ENCODE results near the gene PIP5K1B. TPM values are rescaled to one million over a fixed set of nuclear protein-coding genes. Genes with fewer than 3 reads are reported as not detected.

The PIP5K1B gene
- total and polyA plus RNA-seq, 4 experiments from 2014 or later = 0.12 to 0.25 TPM; not detected in 2

GRCh38 chr9:68715181-68715456 is 10.1 kb downstream of the PIP5K1B start:
- H3K27me3 ChIP-seq (ENCODE audit: insufficient read depth, low read length) = no peaks in the 10 kb centered on the region
- H3K27me3 Mint-ChIP-seq = peaks cover 24 to 31% of the 10 kb centered on the region in 2 donors
- no peak for DNase-seq
- no peak overlapping the region for H3K27ac Mint-ChIP-seq
- H3K27ac ChIP-seq (ENCODE audit: low read depth, low read length) = no peak overlapping the region
- H3K4me3 ChIP-seq (ENCODE audit: low read length in 2 of 2) = no peak overlapping the region
- intact Hi-C loops (cut with micrococcal nuclease) = no loop called here
- no peaks in the 10 kb centered on the region for H3K9me3 Mint-ChIP-seq
- ChIA-PET CTCF (ENCODE audit: partially characterized antibody) (no interaction called here), POLR2A (ENCODE audit: partially characterized antibody) (no interaction called here)
- no peaks in the 10 kb centered on the region for H3K4me1 ChIP-seq (ENCODE audit: insufficient read depth, low read length)
- H3K36me3 ChIP-seq (ENCODE audit: insufficient read depth, low read length) = no peaks in the 10 kb centered on the region
- H3K36me3 Mint-ChIP-seq = no peaks in the 10 kb centered on the region
- H3K4me1 Mint-ChIP-seq = no peaks in the 10 kb centered on the region
- H3K9me3 ChIP-seq (ENCODE audit: control insufficient read depth in 1 of 2, low read length in 2 of 2) = no peaks in the 10 kb centered on the region
- no peak overlapping the region for H3K4me3 Mint-ChIP-seq

DNA sequence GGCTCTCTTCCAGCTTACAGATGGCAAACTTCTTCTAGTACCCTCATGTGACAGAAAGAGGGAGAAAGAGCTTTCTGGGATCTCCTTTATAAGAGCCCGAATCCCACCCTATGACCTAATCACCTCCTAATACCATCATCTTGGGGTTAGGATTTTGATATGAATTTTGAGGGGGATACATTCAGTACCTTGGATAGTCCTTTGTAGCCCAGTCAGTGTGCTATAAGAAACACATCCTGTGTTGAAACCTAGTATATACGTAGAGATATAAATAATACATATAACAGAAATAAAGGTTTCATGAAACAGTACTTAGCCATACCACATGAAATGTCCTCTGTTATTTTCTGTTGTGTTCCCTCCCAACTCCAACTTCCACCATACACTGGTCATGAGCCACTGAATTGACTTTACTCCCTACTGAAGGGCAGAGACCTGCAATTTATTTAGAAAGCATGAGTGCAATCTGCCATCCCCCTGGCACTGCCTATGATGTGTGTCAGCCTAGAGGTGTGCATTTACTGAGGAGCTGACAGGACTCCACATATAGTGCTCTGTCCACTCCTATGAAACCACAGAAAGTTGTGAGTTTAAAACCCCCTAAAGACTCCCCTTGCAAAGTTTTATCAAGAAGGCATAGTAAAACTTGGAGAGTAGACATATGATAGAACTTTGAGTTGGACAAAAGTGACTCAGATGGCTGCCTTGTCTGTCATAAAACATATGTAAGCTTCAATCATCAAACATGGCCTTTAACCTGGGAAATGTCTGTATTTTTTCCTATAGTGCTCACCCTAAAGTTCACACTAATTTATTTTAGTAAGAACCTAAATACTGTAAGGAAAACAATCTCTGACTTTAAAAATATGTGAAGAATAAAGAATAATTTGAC is 12.8 kb downstream of the PIP5K1B start:
- no peaks in the 10 kb centered on the region for H3K27me3 ChIP-seq (ENCODE audit: insufficient read depth, low read length)
- Mint-ChIP-seq H3K4me1 (no peaks in the 10 kb centered on the region), H3K4me3 (no peak overlapping the region), H3K9me3 (no peaks in the 10 kb centered on the region), H3K27ac (no peak overlapping the region), H3K36me3 (no peaks in the 10 kb centered on the region), H3K27me3 (peaks cover 12 to 22% of the 10 kb centered on the region in 2 donors)
- ChIA-PET CTCF (ENCODE audit: partially characterized antibody) (no interaction called here), POLR2A (ENCODE audit: partially characterized antibody) (no interaction called here)
- H3K4me3 ChIP-seq (ENCODE audit: low read length in 2 of 2) = no peak overlapping the region
- H3K27ac ChIP-seq (ENCODE audit: low read depth, low read length) = no peak overlapping the region
- no peaks in the 10 kb centered on the region for H3K4me1 ChIP-seq (ENCODE audit: insufficient read depth, low read length)
- no peak for DNase-seq
- intact Hi-C loops (cut with micrococcal nuclease) = no loop called here
- no peaks in the 10 kb centered on the region for H3K9me3 ChIP-seq (ENCODE audit: control insufficient read depth in 1 of 2, low read length in 2 of 2)
- H3K36me3 ChIP-seq (ENCODE audit: insufficient read depth, low read length) = no peaks in the 10 kb centered on the region

GRCh38 chr9:68719847-68720246 is 14.8 kb downstream of the PIP5K1B start:
- intact Hi-C loops (cut with micrococcal nuclease) = no loop called here
- POLR2A ChIA-PET (ENCODE audit: partially characterized antibody) = no interaction called here
- H3K9me3 Mint-ChIP-seq = peaks cover 0 to 4% (median under 1%) of the 10 kb centered on the region in 8 donors

DNA sequence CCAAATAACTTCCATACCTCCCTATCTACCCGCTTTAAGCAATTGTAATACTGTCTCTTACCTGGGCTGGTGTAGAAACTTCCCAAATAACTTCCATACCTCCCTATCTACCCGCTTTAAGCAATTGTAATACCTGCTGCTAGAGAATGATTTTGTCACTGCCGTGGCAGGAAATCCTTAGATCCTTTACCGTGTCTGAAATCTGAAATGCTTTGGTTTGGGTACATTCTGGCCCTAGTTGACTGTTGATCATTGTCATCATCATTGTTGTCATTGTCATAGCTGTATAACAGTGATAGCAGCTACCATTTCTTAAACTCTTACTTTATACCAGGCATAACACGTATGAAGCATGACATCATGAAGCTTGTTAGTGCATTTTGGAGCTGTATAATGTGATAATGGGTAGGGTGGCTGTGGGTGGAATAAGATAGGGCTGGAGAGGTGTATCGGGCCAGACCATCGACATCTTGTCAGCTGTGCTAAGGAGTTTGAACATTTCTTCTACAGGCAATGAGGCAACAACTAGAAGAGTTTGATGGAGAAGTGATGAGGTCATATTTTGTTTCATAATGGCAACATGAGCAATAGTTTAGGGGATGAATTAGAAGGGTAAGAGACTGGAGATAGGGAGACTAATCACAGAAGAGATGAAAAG is 15.7 kb downstream of the PIP5K1B start:
- intact Hi-C loops (cut with micrococcal nuclease) = no loop called here
- H3K27me3 Mint-ChIP-seq = peaks cover 12 to 16% of the 10 kb centered on the region in 2 donors

More at GRCh38 chr9:68719847-68720246, 14.8 kb downstream of the PIP5K1B start:
- no peak overlapping the region for H3K27ac ChIP-seq (ENCODE audit: low read depth, low read length)
- H3K27ac Mint-ChIP-seq = no peak overlapping the region
- H3K4me1 ChIP-seq (ENCODE audit: insufficient read depth, low read length) = no peaks in the 10 kb centered on the region
- no peak overlapping the region for H3K4me3 Mint-ChIP-seq
- no peak overlapping the region for H3K4me3 ChIP-seq (ENCODE audit: low read length in 2 of 2)
- no peaks in the 10 kb centered on the region for H3K27me3 ChIP-seq (ENCODE audit: insufficient read depth, low read length)
- H3K27me3 Mint-ChIP-seq = peaks cover 10 to 24% of the 10 kb centered on the region in 2 donors
- no peak for DNase-seq
- CTCF ChIA-PET (ENCODE audit: partially characterized antibody) = interaction anchor here (0.9 kb wide), 1 partner anchor 136 kb away, joined by 4 read pairs; no protein-coding TSS in a partner anchor
- no peaks in the 10 kb centered on the region for H3K36me3 Mint-ChIP-seq
- no peaks in the 10 kb centered on the region for H3K9me3 ChIP-seq (ENCODE audit: control insufficient read depth in 1 of 2, low read length in 2 of 2)
- no peaks in the 10 kb centered on the region for H3K4me1 Mint-ChIP-seq
- no peaks in the 10 kb centered on the region for H3K36me3 ChIP-seq (ENCODE audit: insufficient read depth, low read length)

DNA sequence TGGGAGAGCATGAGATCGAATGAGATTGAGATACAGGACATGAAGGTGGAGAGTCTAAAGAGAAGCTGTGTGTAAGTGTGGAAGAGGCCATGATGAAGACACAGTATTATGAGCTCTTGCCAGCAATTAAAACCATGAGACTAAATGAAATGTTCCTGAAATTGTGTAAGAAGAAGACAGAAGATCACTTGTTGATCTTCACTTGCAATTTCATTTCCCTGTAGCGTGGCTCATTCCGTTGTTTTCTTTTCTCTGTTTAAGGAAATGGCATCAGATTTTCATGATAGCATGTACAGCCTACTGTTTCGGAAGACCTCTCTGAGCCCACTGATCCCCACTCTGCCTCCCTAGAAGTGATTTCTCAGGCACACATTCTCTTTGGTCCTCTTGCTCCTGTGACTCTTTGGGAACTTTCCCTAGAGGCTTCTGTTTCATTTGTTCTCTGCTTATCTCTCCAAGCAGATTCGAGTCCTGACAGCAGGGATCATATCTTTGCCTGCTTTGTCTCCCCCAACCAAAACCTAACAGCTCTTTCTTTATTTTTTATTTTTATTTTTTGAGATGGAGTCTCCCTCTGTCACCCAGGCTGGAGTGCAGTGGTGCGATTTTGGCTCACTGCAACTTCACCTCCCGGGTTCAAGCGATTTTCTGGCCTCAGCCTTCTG is 16.8 kb downstream of the PIP5K1B start:
- no peak overlapping the region for H3K27ac ChIP-seq (ENCODE audit: low read depth, low read length)
- no peaks in the 10 kb centered on the region for H3K36me3 ChIP-seq (ENCODE audit: insufficient read depth, low read length)

More for the DNA sequence above, 15.7 kb downstream of the PIP5K1B start:
- Mint-ChIP-seq H3K9me3 (peaks cover 0 to 4% (median under 1%) of the 10 kb centered on the region in 8 donors), H3K4me1 (no peaks in the 10 kb centered on the region), H3K27ac (no peak overlapping the region), H3K4me3 (no peak overlapping the region), H3K36me3 (no peaks in the 10 kb centered on the region)
- Histone ChIP-seq H3K27me3 (ENCODE audit: insufficient read depth, low read length) (peaks cover 3% of the 10 kb centered on the region), H3K27ac (ENCODE audit: low read depth, low read length) (no peak overlapping the region), H3K4me3 (ENCODE audit: low read length in 2 of 2) (no peak overlapping the region), H3K9me3 (ENCODE audit: control insufficient read depth in 1 of 2, low read length in 2 of 2) (no peaks in the 10 kb centered on the region), H3K36me3 (ENCODE audit: insufficient read depth, low read length) (no peaks in the 10 kb centered on the region), H3K4me1 (ENCODE audit: insufficient read depth, low read length) (no peaks in the 10 kb centered on the region)
- ChIA-PET CTCF (ENCODE audit: partially characterized antibody) (no interaction called here), POLR2A (ENCODE audit: partially characterized antibody) (no interaction called here)
- no peak for DNase-seq

DNA sequence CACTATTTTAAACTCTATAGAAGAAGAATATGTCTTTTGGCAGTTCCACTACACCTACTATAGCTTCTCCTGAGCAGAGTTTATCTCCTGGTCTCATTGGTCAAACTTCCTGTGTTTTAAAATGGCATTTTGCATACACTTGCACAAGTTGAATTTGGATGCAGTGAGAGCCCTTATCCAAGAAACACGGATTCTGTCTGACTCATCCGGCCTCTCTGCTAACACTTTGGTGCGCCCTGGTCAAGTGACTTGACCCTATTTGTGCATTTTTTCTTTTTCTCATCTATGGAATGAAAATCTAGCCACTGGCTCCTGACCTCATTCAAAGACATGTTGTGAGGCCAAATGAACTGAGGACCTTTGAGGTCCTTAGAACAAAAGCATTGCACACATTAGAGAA is 20.0 kb downstream of the PIP5K1B start:
- ChIA-PET CTCF (ENCODE audit: partially characterized antibody) (no interaction called here), POLR2A (ENCODE audit: partially characterized antibody) (no interaction called here)
- Mint-ChIP-seq H3K4me1 (no peaks in the 10 kb centered on the region), H3K9me3 (peaks cover 0 to 9% (median 3%) of the 10 kb centered on the region in 8 donors), H3K4me3 (no peak overlapping the region), H3K36me3 (no peaks in the 10 kb centered on the region), H3K27me3 (peaks cover 10 to 20% of the 10 kb centered on the region in 2 donors), H3K27ac (no peak overlapping the region)
- H3K27ac ChIP-seq (ENCODE audit: low read depth, low read length) = no peak overlapping the region
- no peak overlapping the region for H3K4me3 ChIP-seq (ENCODE audit: low read length in 2 of 2)
- no peaks in the 10 kb centered on the region for H3K9me3 ChIP-seq (ENCODE audit: control insufficient read depth in 1 of 2, low read length in 2 of 2)
- H3K4me1 ChIP-seq (ENCODE audit: insufficient read depth, low read length) = no peaks in the 10 kb centered on the region
- H3K36me3 ChIP-seq (ENCODE audit: insufficient read depth, low read length) = no peaks in the 10 kb centered on the region
- no peak for DNase-seq
- intact Hi-C loops (cut with micrococcal nuclease) = no loop called here
- peaks cover 3% of the 10 kb centered on the region for H3K27me3 ChIP-seq (ENCODE audit: insufficient read depth, low read length)

More for the DNA sequence above, 16.8 kb downstream of the PIP5K1B start:
- Mint-ChIP-seq H3K36me3 (no peaks in the 10 kb centered on the region), H3K4me3 (no peak overlapping the region), H3K27ac (no peak overlapping the region), H3K4me1 (no peaks in the 10 kb centered on the region), H3K9me3 (peaks cover 0 to 4% (median under 1%) of the 10 kb centered on the region in 8 donors), H3K27me3 (peaks cover 9 to 10% of the 10 kb centered on the region in 2 donors)
- DNase-seq = no peak
- ChIA-PET CTCF (ENCODE audit: partially characterized antibody) (no interaction called here), POLR2A (ENCODE audit: partially characterized antibody) (no interaction called here)
- H3K4me3 ChIP-seq (ENCODE audit: low read length in 2 of 2) = no peak overlapping the region
- no peaks in the 10 kb centered on the region for H3K4me1 ChIP-seq (ENCODE audit: insufficient read depth, low read length)
- intact Hi-C loops (cut with micrococcal nuclease) = no loop called here
- H3K27me3 ChIP-seq (ENCODE audit: insufficient read depth, low read length) = peaks cover 3% of the 10 kb centered on the region
- no peaks in the 10 kb centered on the region for H3K9me3 ChIP-seq (ENCODE audit: control insufficient read depth in 1 of 2, low read length in 2 of 2)

DNA sequence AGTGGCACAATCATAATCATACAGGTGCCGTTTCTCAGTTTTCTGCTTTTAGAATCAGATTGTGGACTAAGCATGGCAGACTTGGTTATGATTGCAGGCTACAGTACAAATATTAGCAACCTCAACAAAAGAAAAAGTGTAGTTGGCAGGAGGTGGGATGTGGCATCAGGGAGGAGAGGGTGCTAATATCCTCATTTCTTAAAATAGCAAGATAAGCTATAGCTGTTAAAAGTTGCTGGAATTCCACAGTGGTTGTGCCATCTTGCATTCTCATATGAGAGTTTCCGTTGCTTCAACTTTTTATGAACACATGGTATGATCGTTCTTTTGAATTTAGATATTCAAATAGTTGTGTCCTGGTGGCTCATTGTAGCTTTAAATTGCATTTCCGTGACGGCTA is 21.4 kb downstream of the PIP5K1B start:
- H3K4me3 ChIP-seq (ENCODE audit: low read length in 2 of 2) = no peak overlapping the region
- intact Hi-C loops (cut with micrococcal nuclease) = no loop called here
- Mint-ChIP-seq H3K36me3 (no peaks in the 10 kb centered on the region), H3K27ac (no peak overlapping the region), H3K4me1 (no peaks in the 10 kb centered on the region), H3K9me3 (peaks cover 0 to 9% (median 3%) of the 10 kb centered on the region in 8 donors), H3K27me3 (peaks cover 10 to 26% of the 10 kb centered on the region in 2 donors), H3K4me3 (no peak overlapping the region)
- POLR2A ChIA-PET (ENCODE audit: partially characterized antibody) = interaction anchor here (0.6 kb wide), 1 partner anchor 350 kb away, joined by 3 read pairs; no protein-coding TSS in a partner anchor
- no peaks in the 10 kb centered on the region for H3K36me3 ChIP-seq (ENCODE audit: insufficient read depth, low read length)
- DNase-seq = no peak
- no peak overlapping the region for H3K27ac ChIP-seq (ENCODE audit: low read depth, low read length)
- H3K27me3 ChIP-seq (ENCODE audit: insufficient read depth, low read length) = peaks cover 3% of the 10 kb centered on the region
- H3K9me3 ChIP-seq (ENCODE audit: control insufficient read depth in 1 of 2, low read length in 2 of 2) = no peaks in the 10 kb centered on the region
- no peaks in the 10 kb centered on the region for H3K4me1 ChIP-seq (ENCODE audit: insufficient read depth, low read length)
- CTCF ChIA-PET (ENCODE audit: partially characterized antibody) = no interaction called here

Measured in CD4-positive, alpha-beta memory T cell (primary cell).